Suprapubic skin (tissue), 4 donors: ENCODE data around the gene MOV10. TPM values are rescaled to one million over a fixed set of nuclear protein-coding genes. Genes with fewer than 3 reads are reported as not detected.

ENCODE experiments used
- DNase-seq, 2 donors: peaks; one replicate each; pipeline ENCODE4 v3.0.0-alpha.2; 2019; ENCODE audit warnings: low spot score in 2 of 2
- H3K27ac ChIP-seq: fragments of 200-600 bp; sonication (generic); one replicate; pipeline ENCODE4 v1.5.1; 2019
- H3K27me3 ChIP-seq: fragments of 200-600 bp; sonication (generic); one replicate; pipeline ENCODE4 v1.5.1; 2019
- H3K36me3 ChIP-seq: fragments of 200-600 bp; sonication (generic); one replicate; pipeline ENCODE4 v1.5.1; 2019
- H3K4me1 ChIP-seq: fragments of 200-600 bp; sonication (generic); one replicate; pipeline ENCODE4 v1.5.1; 2019
- H3K4me3 ChIP-seq: fragments of 200-600 bp; sonication (generic); one replicate; pipeline ENCODE4 v1.5.1; 2019; ENCODE audit warnings: mild to moderate bottlenecking
- H3K9me3 ChIP-seq: fragments of 200-600 bp; sonication (generic); one replicate; pipeline ENCODE4 v1.5.1; 2019
- CTCF ChIP-seq, 2 donors: fragments of 200-600 bp in 1 of 2; fragments of 450-650 bp in 1 of 2; sonication (generic) in 1 of 2; IDR thresholded peaks; one replicate each; pipeline ENCODE4 v1.5.1; 2016 to 2019; ENCODE audit warnings: antibody characterized with exemption in 2 of 2, mild to moderate bottlenecking in 1 of 2, moderate library complexity in 1 of 2
- EP300 ChIP-seq: sonication (generic); formaldehyde crosslinking; IDR thresholded peaks from one replicate; pipeline ENCODE4 v1.6.1; 2017; ENCODE audit warnings: antibody characterized with exemption
- POLR2A ChIP-seq, 2 donors: fragments of 450-650 bp; IDR thresholded peaks; one replicate each; pipeline ENCODE4 v1.6.1; 2017; ENCODE audit warnings: antibody characterized with exemption in 2 of 2, mild to moderate bottlenecking in 2 of 2, moderate library complexity in 2 of 2
- POLR2AphosphoS5 ChIP-seq, 3 donors: sonication (generic); formaldehyde crosslinking; IDR thresholded peaks; one replicate each; pipeline ENCODE4 v1.6.1; 2017; ENCODE audit warnings: antibody characterized with exemption in 3 of 3
- WGBS: methylation state at CpG from one replicate; pipeline ENCODE4 v1.1.5; 2018; 5-methylcytosine and 5-hydroxymethylcytosine counted together
- total RNA-seq, 4 donors: library from RNA; depleted of rRNA; stranded (reverse); fragments of >200 nt; gene quantifications; one replicate each; pipeline ENCODE4 v1.1.0, GENCODE V29; 2016

The MOV10 gene
- total RNA-seq, 4 donors from 2014 or later: 42.8 to 147 (median 70.1) TPM

GRCh38 chr1:112673592-112674439 lies 643 bp upstream of the MOV10 start:
- no peak for DNase-seq
- Histone ChIP-seq H3K9me3 (no peaks in the 10 kb centered on the region), H3K36me3 (peaks cover 30% of the 10 kb centered on the region), H3K27me3 (no peaks in the 10 kb centered on the region), H3K4me1 (peaks cover 30% of the 10 kb centered on the region), H3K27ac (peak overlapping the region; percentile 87), H3K4me3 (peak overlapping the region; percentile 93)
- TF ChIP-seq CTCF (IDR thresholded peaks at IDR 0.05) (peak; percentile 9 to 47), EP300 (no peak), POLR2AphosphoS5 (IDR thresholded peaks at IDR 0.05) (peak in 1 of 3 donors; percentile 44)
- 4% methylated on average over 18 of the region's 18 CpGs for WGBS

- DNase-seq: peak in 1 of 2 donors; percentile 90
- Histone ChIP-seq H3K4me1 (peaks cover 30% of the 10 kb centered on the region), H3K9me3 (no peaks in the 10 kb centered on the region), H3K36me3 (peaks cover 18% of the 10 kb centered on the region), H3K27ac (peak overlapping the region; percentile 87), H3K27me3 (no peaks in the 10 kb centered on the region), H3K4me3 (peak overlapping the region; percentile 93)
- TF ChIP-seq POLR2A (IDR thresholded peaks at IDR 0.05): peak in 1 of 2 donors; percentile 8
- TF ChIP-seq CTCF (IDR thresholded peaks at IDR 0.05): peak in 1 of 2 donors; percentile 25
- TF ChIP-seq EP300: no peak
- WGBS: no CpG with 5 or more reads among the region's 68 CpGs
Observed at GRCh38 chr1:112674986-112675727, 698 bp downstream of the MOV10 start.

DNA sequence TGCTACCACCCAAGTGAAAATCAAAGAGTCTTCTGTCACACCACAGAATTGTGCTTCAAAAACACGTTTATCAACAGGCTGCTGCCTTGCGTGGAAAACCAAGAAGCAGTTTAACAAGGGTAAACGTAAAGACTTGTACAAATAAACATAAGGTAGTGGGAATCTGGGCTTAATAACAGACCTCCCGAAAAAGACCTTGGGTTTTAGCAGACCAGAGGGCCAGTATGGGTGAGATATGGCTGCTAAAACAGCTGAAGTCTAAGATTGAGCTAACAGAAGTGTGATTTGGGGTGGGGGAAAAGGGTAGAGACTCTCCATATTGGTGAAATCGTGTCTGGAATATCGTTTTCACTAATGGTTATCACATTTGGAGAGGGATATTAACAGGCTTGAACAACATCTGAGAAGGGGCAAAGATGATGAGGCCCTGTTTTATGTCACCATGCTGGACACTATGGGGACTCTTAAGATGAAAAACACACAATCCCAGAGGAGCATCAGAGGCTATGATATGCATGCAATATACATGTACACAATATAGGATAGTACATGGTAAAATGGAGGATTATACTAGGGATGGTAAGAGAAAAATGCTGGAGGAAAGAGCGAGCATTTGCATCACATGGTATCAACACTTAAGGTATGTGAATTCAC lies 1.4 kb downstream of the MOV10 start:
- Histone ChIP-seq H3K27me3 (no peaks in the 10 kb centered on the region), H3K4me3 (peak overlapping the region; percentile 93), H3K4me1 (peaks cover 30% of the 10 kb centered on the region), H3K36me3 (peaks cover 11% of the 10 kb centered on the region), H3K9me3 (no peaks in the 10 kb centered on the region), H3K27ac (peak overlapping the region; percentile 87)
- WGBS: 40% methylated on average over 7 of the region's 7 CpGs
- no peak for DNase-seq
- TF ChIP-seq CTCF (IDR thresholded peaks at IDR 0.05) (no peak), EP300 (no peak), POLR2A (IDR thresholded peaks at IDR 0.05) (no peak), POLR2AphosphoS5 (IDR thresholded peaks at IDR 0.05) (no peak)

DNA sequence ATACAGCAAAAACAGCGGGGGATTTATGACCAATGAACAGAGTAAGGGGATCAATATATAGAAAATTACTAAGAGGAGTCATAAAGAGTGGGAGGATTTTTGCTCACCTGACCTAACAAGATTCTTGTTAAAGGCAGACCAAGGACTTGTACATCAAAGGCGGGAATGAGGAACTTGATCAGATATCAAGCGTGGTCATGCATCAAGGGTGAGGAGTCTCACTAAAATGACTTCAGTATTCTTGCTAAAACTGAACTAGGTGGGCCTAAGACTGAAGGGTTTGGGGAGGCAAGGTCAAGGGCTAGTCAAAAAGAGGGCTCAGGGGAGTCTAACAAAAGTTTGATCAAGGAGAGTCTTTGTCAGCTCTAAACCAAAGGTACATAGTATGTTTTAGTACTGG lies 2.1 kb downstream of the MOV10 start:
- H3K4me1 ChIP-seq: peaks cover 30% of the 10 kb centered on the region
- TF ChIP-seq CTCF (IDR thresholded peaks at IDR 0.05): no peak
- TF ChIP-seq EP300: no peak
- no peak for TF ChIP-seq POLR2AphosphoS5 (IDR thresholded peaks at IDR 0.05)
- no peak for TF ChIP-seq POLR2A (IDR thresholded peaks at IDR 0.05)
- H3K27ac ChIP-seq: no peak overlapping the region
- H3K36me3 ChIP-seq: peaks cover 6% of the 10 kb centered on the region
- DNase-seq: no peak
- no peaks in the 10 kb centered on the region for H3K27me3 ChIP-seq
- H3K4me3 ChIP-seq: no peak overlapping the region
- no peaks in the 10 kb centered on the region for H3K9me3 ChIP-seq
- WGBS: 82% methylated on average over 3 of the region's 3 CpGs
